Right renal cortex interstitium (tissue), 3 donors: ENCODE data around the gene POPDC2. TPM values are rescaled to one million over a fixed set of nuclear protein-coding genes. Genes with fewer than 3 reads are reported as not detected.
"Not testable (repeated sequence)": the region's sequence is repeated elsewhere in the genome, so short reads cannot be mapped to it uniquely, and the experiment has no call there.

Experiments
- DNase-seq, 3 donors: peaks; one replicate each; pipeline ENCODE4 v3.0.0-alpha.2; 2013; ENCODE audit warnings: low read depth in 3 of 3, low spot score in 2 of 3
- polyA plus RNA-seq, 3 donors: library from polyadenylated mRNA; unstranded; fragments of 120-200 nt; gene quantifications; one replicate each; pipeline ENCODE4 v1.2.1, GENCODE V29; 2013; ENCODE audit not compliant: insufficient read length in 3 of 3

POPDC2 gene
- polyA plus RNA-seq, 3 donors, result 3.8 to 4.5 (median 4.5) TPM

DNA sequence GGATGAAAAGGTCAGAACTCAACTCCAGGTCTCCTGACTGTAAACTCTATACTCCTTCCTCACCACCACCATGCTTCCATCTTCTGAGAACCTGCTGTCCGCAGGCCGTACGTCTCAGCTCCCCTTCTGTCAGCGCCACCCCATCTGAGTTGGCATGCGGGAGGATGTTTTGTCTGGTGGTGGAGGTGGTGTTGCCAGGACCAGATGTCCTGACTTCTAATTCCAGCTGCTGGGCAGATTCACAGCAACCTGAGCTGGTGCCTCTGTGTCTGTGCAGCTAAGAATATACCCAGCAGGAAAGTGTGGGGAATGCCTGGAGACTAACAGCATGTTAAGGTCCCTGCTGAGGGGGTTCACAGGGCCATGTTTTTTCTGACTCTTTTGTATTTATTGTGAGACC, 39.5 kb downstream of the POPDC2 start:
- DNase-seq, result no peak

DNA sequence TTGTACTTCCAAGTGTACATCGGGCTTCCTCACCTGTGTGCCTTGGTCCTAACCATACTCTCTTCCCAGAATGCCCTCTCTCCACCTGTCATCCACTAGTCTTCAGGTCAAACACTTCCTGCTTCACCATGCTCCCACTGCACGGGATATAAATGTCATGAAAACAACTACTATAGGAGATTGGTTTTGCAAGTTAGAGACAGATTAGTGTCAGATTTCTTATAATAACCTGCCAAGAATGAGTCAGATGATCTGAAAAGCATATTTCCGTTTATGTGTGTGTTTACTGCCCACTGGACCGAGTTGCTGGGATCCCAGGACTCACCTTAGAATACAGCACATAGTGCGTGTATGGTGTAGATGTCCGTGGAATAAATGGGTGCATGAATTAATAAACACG, 41.3 kb downstream of the POPDC2 start:
- no peak for DNase-seq

DNA sequence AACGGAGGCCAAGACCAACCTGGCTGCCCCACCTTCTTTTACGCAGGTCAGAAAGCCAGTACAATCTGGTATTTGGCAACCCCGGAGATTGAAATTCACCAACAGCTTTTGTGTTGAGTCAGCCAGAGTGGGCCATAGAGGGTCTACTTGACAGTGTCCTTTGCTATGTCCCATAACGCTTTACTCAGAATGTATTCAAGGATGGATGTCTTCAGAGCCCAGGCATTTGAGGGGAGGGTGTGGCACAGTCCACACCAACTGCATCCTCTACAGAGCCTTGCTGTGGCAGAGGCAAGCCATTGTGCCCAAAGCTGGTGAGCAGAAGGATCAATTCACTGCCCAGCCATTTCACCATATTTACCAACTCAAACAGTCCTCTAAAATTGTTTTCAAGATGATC, 44.3 kb downstream of the POPDC2 start:
- no peak for DNase-seq

DNA sequence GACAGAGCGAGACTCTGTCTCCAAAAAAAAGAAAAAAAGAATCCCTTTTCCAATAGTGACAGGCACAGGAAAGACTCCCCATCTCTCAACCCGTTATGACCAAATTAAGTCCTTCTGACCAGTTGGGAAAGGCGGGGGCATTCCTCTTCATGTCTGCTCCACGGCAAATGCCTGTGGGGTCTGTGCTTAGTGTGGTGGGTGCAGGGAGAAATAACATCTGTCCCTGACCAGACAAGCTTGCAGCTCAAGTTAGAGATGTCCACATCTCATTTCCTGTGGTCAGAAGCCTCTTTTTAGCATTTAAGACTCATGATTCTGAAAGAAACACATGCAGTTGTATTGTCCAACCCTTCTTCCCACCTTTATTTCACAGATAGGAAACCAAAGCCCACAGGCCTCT, 46.5 kb downstream of the POPDC2 start:
- no peak for DNase-seq

DNA sequence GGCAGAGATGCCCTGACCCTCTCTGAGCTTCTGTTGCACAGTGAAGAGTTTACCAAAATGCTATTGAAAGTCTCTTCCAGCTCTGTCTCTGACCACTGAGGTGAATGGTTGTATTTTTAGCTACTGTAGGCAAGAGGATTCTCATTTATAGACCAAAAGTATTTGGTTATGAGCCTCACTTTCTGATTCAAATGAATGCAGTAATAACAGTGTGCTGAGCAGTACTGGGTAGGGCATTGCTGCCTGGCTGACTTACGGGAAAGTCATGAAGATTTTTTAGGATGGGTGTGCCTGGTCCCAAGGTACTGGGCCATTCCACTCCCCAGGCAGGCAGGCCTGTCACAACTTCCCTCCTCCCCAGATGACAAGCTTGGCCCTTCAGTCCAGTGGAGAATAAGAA, 47.2 kb downstream of the POPDC2 start:
- DNase-seq, result no peak

DNA sequence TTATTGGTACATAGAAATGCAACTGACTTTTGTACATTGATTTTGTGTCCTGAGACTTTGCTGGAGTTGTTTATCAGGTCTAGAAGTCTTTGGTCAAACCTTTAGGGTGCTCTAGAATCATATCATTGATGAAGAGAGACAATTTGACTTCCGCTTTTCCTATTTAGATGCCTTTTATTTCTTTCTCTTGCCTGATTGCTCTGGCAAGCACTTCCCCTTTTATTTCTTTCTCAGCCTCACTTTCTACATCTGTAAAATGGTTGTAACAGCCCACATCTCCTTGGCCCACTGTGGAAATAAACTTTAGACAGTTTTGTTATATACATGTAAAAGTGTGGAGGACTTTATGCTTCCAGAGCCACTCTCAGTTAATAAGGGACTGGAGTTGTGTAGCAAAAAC, 48.7 kb downstream of the POPDC2 start:
- DNase-seq, result no peak

DNA sequence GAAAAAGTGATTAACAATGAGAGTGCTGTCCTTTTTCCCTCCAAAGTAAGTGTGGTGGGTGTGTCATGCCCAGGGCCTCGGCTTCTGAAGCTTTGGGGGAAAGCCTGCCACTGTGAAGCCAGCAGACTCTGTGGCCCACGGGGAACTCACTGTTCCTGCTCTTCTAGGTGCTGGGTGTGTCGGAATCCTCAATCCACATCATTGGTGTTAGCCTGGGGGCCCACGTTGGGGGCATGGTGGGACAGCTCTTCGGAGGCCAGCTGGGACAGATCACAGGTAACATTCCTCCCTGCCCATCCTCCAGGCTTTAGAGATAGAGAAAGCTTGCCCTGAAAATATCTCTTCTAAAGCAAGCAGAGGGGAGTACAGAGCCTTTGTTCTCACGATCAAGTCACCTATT, 51.1 kb downstream of the POPDC2 start:
- no peak for DNase-seq

DNA sequence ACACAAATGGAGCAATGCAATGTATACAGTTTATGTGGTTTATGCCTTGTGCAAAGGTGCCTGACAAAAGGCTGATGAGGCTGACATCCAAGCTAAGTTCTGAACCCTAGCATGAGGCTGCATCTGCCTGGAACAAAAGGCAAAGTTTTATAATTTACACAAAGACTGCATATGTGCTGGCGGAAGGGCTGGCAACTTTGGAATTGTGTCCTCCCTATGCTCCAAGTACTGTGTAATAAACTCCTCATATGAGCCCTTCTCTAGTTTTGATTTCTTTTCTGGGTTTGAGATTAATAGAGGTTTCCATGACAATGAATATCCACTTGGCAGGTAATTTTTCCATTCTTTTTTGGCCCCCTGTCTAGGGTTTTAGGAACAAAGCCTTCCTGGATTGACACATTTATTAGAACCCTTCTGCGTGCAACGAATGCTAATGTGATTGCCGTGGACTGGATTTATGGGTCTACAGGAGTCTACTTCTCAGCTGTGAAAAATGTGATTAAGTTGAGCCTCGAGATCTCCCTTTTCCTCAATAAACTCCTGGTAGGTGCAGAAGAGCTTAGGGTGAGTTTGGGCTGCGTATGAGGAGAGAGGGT, 51.9 kb downstream of the POPDC2 start:
- no peak for DNase-seq

DNA sequence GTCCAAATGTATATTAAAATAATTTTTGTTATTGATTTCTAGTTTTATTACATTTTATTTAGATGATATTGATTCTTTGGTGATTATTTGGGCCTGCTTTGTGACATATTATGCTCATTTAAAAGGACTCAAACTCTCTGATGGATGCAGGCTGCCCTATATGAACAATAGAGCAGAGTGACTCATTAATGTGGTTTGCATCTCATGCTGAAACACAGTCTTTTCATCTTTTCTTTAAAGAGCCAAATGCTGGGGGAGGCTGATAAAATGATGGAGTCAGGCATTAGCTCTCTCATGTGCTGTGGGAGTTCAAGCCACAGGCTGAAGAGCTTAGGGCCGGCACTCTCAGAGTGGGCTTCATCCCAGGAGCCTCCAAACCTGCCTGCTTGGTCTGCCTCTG, 55.5 kb downstream of the POPDC2 start:
- DNase-seq, result no peak

DNA sequence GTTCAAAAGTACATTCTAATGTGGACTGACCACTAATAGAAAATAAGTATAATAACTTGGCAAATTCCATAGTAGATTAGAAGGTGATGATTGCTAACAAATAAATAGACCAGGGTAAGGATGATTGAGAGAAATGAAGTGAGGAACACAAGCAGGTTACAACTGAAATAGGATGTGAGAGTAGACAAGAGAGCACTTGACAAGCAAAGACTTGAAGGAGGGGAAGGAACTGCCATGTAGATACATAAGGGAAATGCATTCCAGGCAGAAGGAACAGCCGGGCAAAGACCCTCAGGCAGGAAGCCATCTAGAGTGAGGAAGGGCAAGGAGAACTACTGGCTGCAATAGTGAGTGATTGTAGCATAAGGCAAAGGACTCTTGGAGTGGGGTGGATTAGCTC, 57.7 kb downstream of the POPDC2 start:
- no peak for DNase-seq

DNA sequence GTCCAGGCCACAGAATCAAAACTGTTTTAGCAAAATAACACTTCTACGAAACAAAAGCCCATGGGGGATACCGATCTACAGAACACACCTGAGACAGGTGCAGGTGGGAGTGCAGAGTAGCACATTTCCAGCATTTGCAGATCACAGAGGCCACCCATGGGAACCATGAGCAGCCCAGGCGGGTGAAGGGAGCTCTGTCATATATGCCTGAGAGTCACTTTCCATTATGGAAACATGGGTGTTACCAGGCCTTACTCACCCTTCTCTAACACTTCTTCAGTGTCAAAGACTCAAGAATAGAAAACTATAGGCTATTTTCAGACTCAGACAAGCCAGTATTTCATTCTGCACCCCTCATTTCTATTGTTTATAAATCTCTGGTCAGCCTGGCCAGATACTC, 59.2 kb downstream of the POPDC2 start:
- no peak for DNase-seq

DNA sequence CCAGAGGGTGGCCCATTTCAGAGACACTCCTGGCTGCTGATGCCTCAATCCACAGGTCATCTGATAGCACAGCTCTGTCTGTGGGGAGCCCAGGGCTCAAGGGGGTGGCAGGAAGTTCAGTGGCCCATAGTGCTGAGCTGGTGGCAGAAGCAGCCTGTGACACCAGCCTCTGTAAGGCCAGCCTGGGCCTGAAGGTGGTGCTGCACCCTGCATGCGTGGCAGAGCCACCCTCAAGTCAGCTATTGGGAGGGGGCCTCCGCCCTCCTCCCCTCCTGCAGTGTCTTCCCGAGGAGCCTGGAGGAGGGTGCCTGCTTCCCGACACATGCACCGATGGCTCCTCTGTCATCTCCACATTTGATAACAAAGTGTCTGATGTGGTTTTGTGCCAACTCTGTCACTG, 59.7 kb downstream of the POPDC2 start:
- no peak for DNase-seq

DNA sequence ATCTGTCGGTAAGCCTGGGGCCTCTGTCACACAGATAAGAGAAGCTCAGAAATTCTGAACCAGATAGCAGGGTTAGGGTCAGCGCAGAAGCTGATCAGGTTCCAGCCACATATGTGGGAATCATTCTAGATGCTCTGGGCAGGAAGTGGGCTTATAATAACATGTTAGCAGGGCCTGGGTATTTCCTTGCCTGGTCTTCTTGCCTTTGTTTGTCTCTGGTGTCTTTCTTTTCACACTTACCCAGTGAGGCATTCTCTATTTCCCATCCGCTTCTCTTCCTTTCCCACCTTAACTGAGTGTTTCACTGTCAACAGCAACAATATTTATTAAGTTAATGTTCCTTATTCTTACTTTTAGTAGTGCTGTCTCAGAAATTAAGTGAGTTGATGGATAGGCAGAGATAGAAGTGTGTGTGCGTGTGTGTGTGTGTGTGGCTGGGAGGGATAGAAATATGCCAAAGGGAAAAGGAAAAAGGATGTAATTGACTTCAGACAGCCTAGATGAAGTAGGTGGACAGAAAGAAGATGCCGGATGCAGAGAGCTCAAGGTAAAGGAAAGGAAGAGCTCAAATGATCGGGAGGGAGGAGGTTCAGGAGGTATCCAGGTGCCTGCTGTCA, 60.7 kb downstream of the POPDC2 start:
- DNase-seq, result no peak

DNA sequence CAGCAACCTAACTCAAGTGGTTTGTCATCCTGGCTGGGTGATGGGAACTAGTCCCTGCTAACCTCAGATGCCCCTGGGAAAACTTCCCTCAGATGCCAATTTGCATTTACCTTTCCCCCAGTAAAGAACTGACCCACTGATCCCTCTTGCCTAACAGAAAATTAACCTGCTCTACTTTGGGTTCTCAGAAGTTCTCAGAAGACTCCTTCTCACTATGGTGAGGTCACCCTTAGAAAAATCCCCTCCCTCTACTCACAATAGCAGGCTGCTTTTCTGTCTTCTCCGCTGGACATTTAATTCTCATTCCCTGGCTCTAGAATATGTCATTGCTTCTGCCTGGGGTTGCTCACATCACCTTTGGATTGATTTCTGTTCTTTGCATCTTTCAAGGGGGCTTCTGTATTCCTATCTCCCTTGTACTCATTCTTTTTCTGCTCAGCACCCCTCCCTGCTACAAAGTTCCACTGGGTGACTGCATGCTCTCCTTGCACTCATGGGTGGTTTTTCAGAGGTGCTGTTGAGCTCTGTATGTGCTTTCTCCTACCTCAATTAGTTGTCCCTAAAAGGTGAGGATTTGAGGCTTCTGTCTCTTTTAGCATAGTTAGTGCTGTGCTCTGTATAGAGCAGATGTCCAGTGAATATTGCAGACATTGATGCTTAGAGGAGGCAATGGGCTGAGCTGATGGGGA, 61.8 kb downstream of the POPDC2 start:
- DNase-seq, result no peak

DNA sequence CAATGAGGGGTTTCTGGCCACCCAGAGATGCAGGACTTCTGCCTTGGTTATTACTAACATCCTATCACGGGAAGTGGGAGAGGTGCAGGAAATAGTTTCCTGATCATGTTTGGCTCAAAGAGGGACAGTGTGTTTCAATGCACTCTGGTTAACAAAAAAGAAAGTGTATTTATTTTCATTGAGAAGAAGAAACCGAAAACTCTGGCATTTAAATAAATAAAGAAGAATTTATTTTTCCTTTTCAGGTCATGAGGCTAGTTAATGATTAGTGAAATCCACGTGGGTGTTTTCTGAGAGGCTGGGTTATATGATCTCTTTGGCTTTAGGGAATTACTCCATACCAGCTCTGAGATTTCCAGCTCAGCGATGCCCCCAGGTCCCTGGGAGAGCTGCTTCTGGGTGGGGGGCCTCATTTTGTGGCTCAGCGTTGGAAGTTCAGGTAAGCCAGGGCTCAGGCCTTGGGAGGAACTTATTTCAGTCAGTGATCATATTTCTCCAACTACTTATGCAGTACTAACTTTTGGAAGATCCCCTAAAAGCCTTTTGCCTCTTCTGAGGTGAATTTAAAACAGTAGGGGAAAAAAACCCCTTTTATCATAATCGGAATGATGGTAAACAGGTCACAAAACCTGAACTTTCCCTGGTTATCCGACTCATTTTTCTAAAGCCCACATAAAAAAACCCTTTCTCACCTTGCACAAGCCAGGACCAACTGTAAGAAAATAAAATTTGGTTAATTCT, 62.7 kb downstream of the POPDC2 start, which contains the start of gene PLA1A:
Gene PLA1A, plus strand, starts transcription at position 338 of the 741 bp plus-strand sequence. Its CDS starts 29 bp downstream, at position 367.
- peak in 1 of 3 donors; percentile 21 for DNase-seq

DNA sequence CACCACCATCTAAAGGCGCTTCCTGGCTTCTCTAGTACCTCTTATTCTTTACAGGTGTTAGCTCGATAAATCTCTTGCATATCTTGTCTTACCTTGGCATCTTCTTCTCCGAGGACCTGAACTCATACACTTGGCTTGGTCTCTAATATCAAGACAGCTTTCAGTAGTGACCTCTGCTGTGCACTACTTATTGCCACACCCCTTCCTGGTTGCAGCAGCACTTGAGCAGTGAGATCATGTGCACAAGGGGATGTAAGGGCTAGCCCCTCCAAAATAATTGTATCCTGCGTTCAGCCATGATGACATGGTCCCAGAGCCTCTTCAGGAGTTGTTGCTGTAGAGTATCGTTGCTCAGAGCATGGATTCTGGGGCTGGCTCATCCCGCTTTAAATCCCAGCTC, 64.0 kb downstream of the POPDC2 start:
- no peak for DNase-seq

DNA sequence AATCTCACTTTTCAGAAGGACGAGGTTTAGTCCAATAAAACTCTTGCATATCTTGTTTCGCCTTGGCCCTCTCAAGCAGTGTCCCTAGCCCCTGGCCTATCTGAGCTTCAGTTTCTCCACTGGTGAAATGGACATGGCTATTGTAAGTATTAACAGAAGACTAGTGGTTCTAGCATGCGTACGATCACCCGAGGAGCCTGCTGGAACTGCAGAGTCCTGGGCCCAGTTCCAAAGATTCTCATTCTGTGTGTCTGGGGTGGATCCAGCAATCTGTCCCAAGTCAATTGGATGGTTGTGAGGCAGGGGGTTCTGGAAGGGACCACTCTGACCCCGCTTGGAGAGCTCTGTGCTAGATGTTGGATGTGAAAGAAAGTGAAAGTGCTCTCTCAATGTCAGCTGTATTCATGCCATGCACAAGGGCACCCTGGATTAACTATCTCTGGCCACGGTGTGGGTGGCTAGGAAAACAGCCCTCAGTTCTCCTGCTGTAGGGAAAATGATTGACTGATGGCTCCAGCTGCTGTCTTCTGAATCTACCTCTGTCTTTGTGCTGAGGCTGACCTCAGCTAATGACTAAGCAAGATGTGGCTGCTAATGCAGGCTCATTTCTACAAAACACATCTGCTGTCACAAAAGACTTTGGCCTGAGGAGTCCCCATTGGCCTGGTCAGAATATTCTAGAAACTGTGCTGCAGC, 64.6 kb downstream of the POPDC2 start:
- DNase-seq, result no peak

DNA sequence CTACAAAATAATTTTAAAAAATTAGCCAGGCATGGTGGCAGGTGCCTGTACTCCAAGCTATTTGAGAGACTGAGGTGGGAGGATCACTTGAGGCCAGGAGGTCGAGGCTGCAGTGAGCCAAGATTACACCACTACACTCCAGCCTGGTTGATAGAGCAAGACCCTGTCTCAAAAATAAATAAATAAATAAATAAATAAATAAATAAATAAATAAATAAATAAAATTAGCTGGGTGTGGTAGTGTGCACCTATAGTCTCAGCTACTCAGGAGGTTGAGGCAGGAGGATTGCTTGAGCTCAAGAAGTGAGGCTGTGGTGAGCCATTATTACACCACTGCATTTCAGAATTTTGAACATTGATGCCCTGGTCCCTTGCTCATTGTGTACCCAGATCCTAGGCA, 65.5 kb downstream of the POPDC2 start:
- DNase-seq, result not testable (repeated sequence)

DNA sequence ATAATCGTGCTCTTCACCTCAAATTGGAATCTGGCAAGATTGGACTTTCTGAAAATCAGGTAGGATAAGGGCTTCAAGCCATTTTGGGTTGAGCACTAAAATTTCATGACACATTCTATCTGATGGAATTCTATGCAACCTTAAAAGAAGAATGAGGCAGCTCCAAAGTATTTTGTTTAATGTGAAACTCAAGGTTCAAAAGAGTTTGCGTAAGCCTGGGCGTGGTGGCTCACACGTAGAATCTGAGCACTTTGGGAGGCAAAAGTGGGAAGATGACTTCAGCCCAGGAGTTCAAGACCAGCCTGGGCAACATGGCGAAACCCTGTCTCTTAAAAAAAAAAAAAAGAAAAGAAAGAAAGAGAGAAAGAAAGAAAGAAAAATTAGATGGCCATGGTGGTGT, 66.3 kb downstream of the POPDC2 start:
- DNase-seq, result no peak

DNA sequence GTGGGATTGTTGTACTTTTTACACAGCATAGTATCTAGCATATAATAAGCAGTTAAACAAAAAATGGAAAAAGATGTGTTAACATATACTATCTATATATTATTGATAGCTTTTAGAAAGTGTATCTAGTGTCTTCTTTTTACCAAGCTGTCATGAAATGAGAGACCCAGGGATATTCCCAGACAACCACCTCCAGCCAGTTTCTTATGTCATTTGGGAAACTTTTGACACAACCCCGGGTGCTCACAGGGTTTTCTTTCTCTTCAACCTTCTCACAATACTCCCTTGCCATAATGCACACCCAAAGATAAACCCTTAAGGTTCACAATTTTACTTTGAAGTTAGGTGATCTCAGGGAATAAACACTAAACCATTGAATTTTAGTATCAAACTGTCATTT, 67.5 kb downstream of the POPDC2 start:
- no peak for DNase-seq
